HG02798 (cell line): ENCODE measurements around the gene MDP1.

ENCODE experiments used
- ATAC-seq: cut with Tn5 transposase; IDR thresholded peaks from one replicate; pipeline ENCODE4 v1.9.1; 2021; ENCODE audit warnings: mild to moderate bottlenecking; ENCODE audit not compliant: unreplicated experiment, poor library complexity

Gene MDP1

DNA sequence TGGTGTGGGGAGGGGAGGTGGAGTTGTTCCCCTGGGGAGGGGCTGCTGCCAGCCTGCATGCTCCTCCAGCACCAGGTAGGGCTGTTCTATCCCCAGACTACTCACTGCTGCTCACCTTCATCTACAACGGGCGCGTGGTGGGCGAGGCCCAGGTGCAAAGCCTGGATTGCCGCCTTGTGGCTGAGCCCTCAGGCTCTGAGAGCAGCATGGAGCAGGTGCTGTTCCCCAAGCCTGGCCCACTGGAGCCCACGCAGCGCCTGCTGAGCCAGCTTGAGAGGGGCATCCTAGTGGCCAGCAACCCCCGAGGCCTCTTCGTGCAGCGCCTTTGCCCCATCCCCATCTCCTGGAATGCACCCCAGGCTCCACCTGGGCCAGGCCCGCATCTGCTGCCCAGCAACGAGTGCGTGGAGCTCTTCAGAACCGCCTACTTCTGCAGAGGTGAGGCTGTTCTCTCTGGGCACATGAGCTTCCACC, 51.3 kb downstream of the MDP1 start:
- no peak for ATAC-seq
